ENCODE results near the gene ALDH16A1.

ALDH16A1 gene

GRCh38 chr19:49415102-49415809 lies 37.8 kb upstream of the ALDH16A1 start:
- H3K36me3 ChIP-seq (ENCODE audit: control insufficient read depth, insufficient read depth, low read length), result no peaks in the 10 kb centered on the region
- no peak overlapping the region for H3K27ac ChIP-seq (ENCODE audit: insufficient read depth, low read length, poor library complexity, severe bottlenecking)
- no peaks in the 10 kb centered on the region for H3K9me3 ChIP-seq (ENCODE audit: control insufficient read depth, low read length)
- no peaks in the 10 kb centered on the region for H3K27me3 ChIP-seq (replicated peaks; ENCODE audit: control insufficient read depth, insufficient read depth, low read length, poor library complexity, severe bottlenecking)
- peaks cover 13% of the 10 kb centered on the region for H3K4me1 ChIP-seq (ENCODE audit: control insufficient read depth, insufficient read depth, low read length, poor library complexity, severe bottlenecking)
- no peak for DNase-seq
- no peak overlapping the region for H3K4me3 ChIP-seq (ENCODE audit: insufficient read depth, low read depth, low read length, poor library complexity, severe bottlenecking)

GRCh38 chr19:49415810-49416200 lies 37.2 kb upstream of the ALDH16A1 start:
- no peaks in the 10 kb centered on the region for H3K27me3 ChIP-seq (replicated peaks; ENCODE audit: control insufficient read depth, insufficient read depth, low read length, poor library complexity, severe bottlenecking)

GRCh38 chr19:49417088-49417487 lies 35.9 kb upstream of the ALDH16A1 start:
- DNase-seq, result no peak
- H3K4me3 ChIP-seq (ENCODE audit: insufficient read depth, low read depth, low read length, poor library complexity, severe bottlenecking), result no peak overlapping the region
- no peaks in the 10 kb centered on the region for H3K36me3 ChIP-seq (ENCODE audit: control insufficient read depth, insufficient read depth, low read length)
- H3K4me1 ChIP-seq (ENCODE audit: control insufficient read depth, insufficient read depth, low read length, poor library complexity, severe bottlenecking), result peaks cover 13% of the 10 kb centered on the region
- H3K9me3 ChIP-seq (ENCODE audit: control insufficient read depth, low read length), result no peaks in the 10 kb centered on the region
- no peak overlapping the region for H3K27ac ChIP-seq (ENCODE audit: insufficient read depth, low read length, poor library complexity, severe bottlenecking)
- peaks cover 10% of the 10 kb centered on the region for H3K27me3 ChIP-seq (replicated peaks; ENCODE audit: control insufficient read depth, insufficient read depth, low read length, poor library complexity, severe bottlenecking)

More at GRCh38 chr19:49415810-49416200, 37.2 kb upstream of the ALDH16A1 start:
- Histone ChIP-seq H3K36me3 (ENCODE audit: control insufficient read depth, insufficient read depth, low read length) (no peaks in the 10 kb centered on the region), H3K9me3 (ENCODE audit: control insufficient read depth, low read length) (no peaks in the 10 kb centered on the region), H3K4me1 (ENCODE audit: control insufficient read depth, insufficient read depth, low read length, poor library complexity, severe bottlenecking) (peaks cover 12% of the 10 kb centered on the region), H3K4me3 (ENCODE audit: insufficient read depth, low read depth, low read length, poor library complexity, severe bottlenecking) (no peak overlapping the region), H3K27ac (ENCODE audit: insufficient read depth, low read length, poor library complexity, severe bottlenecking) (no peak overlapping the region)
- DNase-seq, result no peak

- peaks cover 25% of the 10 kb centered on the region for H3K4me1 ChIP-seq (ENCODE audit: control insufficient read depth, insufficient read depth, low read length, poor library complexity, severe bottlenecking)
- H3K27ac ChIP-seq (ENCODE audit: insufficient read depth, low read length, poor library complexity, severe bottlenecking), result no peak overlapping the region
- no peaks in the 10 kb centered on the region for H3K9me3 ChIP-seq (ENCODE audit: control insufficient read depth, low read length)
- H3K4me3 ChIP-seq (ENCODE audit: insufficient read depth, low read depth, low read length, poor library complexity, severe bottlenecking), result no peak overlapping the region
- DNase-seq, result no peak
- no peaks in the 10 kb centered on the region for H3K36me3 ChIP-seq (ENCODE audit: control insufficient read depth, insufficient read depth, low read length)
- peaks cover 22% of the 10 kb centered on the region for H3K27me3 ChIP-seq (replicated peaks; ENCODE audit: control insufficient read depth, insufficient read depth, low read length, poor library complexity, severe bottlenecking)
Observed at GRCh38 chr19:49418511-49418910, 34.5 kb upstream of the ALDH16A1 start.

GRCh38 chr19:49419173-49419572 lies 33.9 kb upstream of the ALDH16A1 start:
- H3K36me3 ChIP-seq (ENCODE audit: control insufficient read depth, insufficient read depth, low read length), result no peaks in the 10 kb centered on the region
- H3K27me3 ChIP-seq (replicated peaks; ENCODE audit: control insufficient read depth, insufficient read depth, low read length, poor library complexity, severe bottlenecking), result peaks cover 22% of the 10 kb centered on the region
- H3K27ac ChIP-seq (ENCODE audit: insufficient read depth, low read length, poor library complexity, severe bottlenecking), result no peak overlapping the region
- no peak for DNase-seq
- peaks cover 32% of the 10 kb centered on the region for H3K4me1 ChIP-seq (ENCODE audit: control insufficient read depth, insufficient read depth, low read length, poor library complexity, severe bottlenecking)
- no peak overlapping the region for H3K4me3 ChIP-seq (ENCODE audit: insufficient read depth, low read depth, low read length, poor library complexity, severe bottlenecking)
- no peaks in the 10 kb centered on the region for H3K9me3 ChIP-seq (ENCODE audit: control insufficient read depth, low read length)

GRCh38 chr19:49420227-49420626 lies 32.8 kb upstream of the ALDH16A1 start:
- peaks cover 27% of the 10 kb centered on the region for H3K27me3 ChIP-seq (replicated peaks; ENCODE audit: control insufficient read depth, insufficient read depth, low read length, poor library complexity, severe bottlenecking)
- no peaks in the 10 kb centered on the region for H3K36me3 ChIP-seq (ENCODE audit: control insufficient read depth, insufficient read depth, low read length)
- H3K4me1 ChIP-seq (ENCODE audit: control insufficient read depth, insufficient read depth, low read length, poor library complexity, severe bottlenecking), result peaks cover 35% of the 10 kb centered on the region
- no peaks in the 10 kb centered on the region for H3K9me3 ChIP-seq (ENCODE audit: control insufficient read depth, low read length)
- no peak for DNase-seq
- H3K4me3 ChIP-seq (ENCODE audit: insufficient read depth, low read depth, low read length, poor library complexity, severe bottlenecking), result no peak overlapping the region
- H3K27ac ChIP-seq (ENCODE audit: insufficient read depth, low read length, poor library complexity, severe bottlenecking), result no peak overlapping the region

- Histone ChIP-seq H3K9me3 (ENCODE audit: control insufficient read depth, low read length) (no peaks in the 10 kb centered on the region), H3K27me3 (replicated peaks; ENCODE audit: control insufficient read depth, insufficient read depth, low read length, poor library complexity, severe bottlenecking) (peaks cover 33% of the 10 kb centered on the region), H3K4me1 (ENCODE audit: control insufficient read depth, insufficient read depth, low read length, poor library complexity, severe bottlenecking) (peaks cover 39% of the 10 kb centered on the region), H3K27ac (ENCODE audit: insufficient read depth, low read length, poor library complexity, severe bottlenecking) (no peak overlapping the region), H3K4me3 (ENCODE audit: insufficient read depth, low read depth, low read length, poor library complexity, severe bottlenecking) (no peak overlapping the region), H3K36me3 (ENCODE audit: control insufficient read depth, insufficient read depth, low read length) (no peaks in the 10 kb centered on the region)
- DNase-seq, result no peak
Observed at GRCh38 chr19:49421039-49421877, 31.8 kb upstream of the ALDH16A1 start.

GRCh38 chr19:49421878-49422202 lies 31.2 kb upstream of the ALDH16A1 start:
- H3K4me1 ChIP-seq (ENCODE audit: control insufficient read depth, insufficient read depth, low read length, poor library complexity, severe bottlenecking), result peaks cover 39% of the 10 kb centered on the region
- H3K27me3 ChIP-seq (replicated peaks; ENCODE audit: control insufficient read depth, insufficient read depth, low read length, poor library complexity, severe bottlenecking), result peaks cover 39% of the 10 kb centered on the region
- DNase-seq, result no peak
- no peaks in the 10 kb centered on the region for H3K9me3 ChIP-seq (ENCODE audit: control insufficient read depth, low read length)
- H3K27ac ChIP-seq (ENCODE audit: insufficient read depth, low read length, poor library complexity, severe bottlenecking), result no peak overlapping the region
- H3K36me3 ChIP-seq (ENCODE audit: control insufficient read depth, insufficient read depth, low read length), result no peaks in the 10 kb centered on the region
- no peak overlapping the region for H3K4me3 ChIP-seq (ENCODE audit: insufficient read depth, low read depth, low read length, poor library complexity, severe bottlenecking)

GRCh38 chr19:49422407-49423070 lies 30.5 kb upstream of the ALDH16A1 start:
- peaks cover 45% of the 10 kb centered on the region for H3K27me3 ChIP-seq (replicated peaks; ENCODE audit: control insufficient read depth, insufficient read depth, low read length, poor library complexity, severe bottlenecking)
- DNase-seq, result peak in 1 of 3 donors; percentile 38
- H3K9me3 ChIP-seq (ENCODE audit: control insufficient read depth, low read length), result no peaks in the 10 kb centered on the region
- H3K36me3 ChIP-seq (ENCODE audit: control insufficient read depth, insufficient read depth, low read length), result no peaks in the 10 kb centered on the region
- peak overlapping the region; percentile 31 for H3K4me3 ChIP-seq (ENCODE audit: insufficient read depth, low read depth, low read length, poor library complexity, severe bottlenecking)
- H3K27ac ChIP-seq (ENCODE audit: insufficient read depth, low read length, poor library complexity, severe bottlenecking), result no peak overlapping the region
- H3K4me1 ChIP-seq (ENCODE audit: control insufficient read depth, insufficient read depth, low read length, poor library complexity, severe bottlenecking), result peaks cover 42% of the 10 kb centered on the region
